ENCODE measurements around the gene STK32A.

GRCh38 chr5:147339313-147339712 lies 104.5 kb downstream of the STK32A start:
- TF ChIP-seq CTCF (IDR thresholded peaks at IDR 0.05) (no peak), POLR2A (IDR thresholded peaks at IDR 0.05) (no peak)

Data from uterus (tissue), 2 donors.